Adrenal gland (tissue), 12 donors: ENCODE measurements around the gene DOCK11. TPM values are rescaled to one million over a fixed set of nuclear protein-coding genes. Genes with fewer than 3 reads are reported as not detected.

Source experiments
- DNase-seq, 7 donors: peaks; one replicate each; pipeline ENCODE4 v3.0.0-alpha.2; 2019 to 2020
- H3K27ac ChIP-seq, 5 donors: fragments of 200-600 bp; sonication (generic) in 4 of 5; 1 replicate in 3 of 5; 2 replicates in 2 of 5; pipeline versions ENCODE4 v1.5.1 to v1.8.0; 2016 to 2020; ENCODE audit warnings: mild to moderate bottlenecking in 1 of 5
- H3K27me3 ChIP-seq: fragments of 200-600 bp; 2 replicates; pipeline ENCODE4 v1.8.0; 2021
- H3K36me3 ChIP-seq, 2 donors: fragments of 200-600 bp; replicated peaks in 1 of 2; 1 replicate in 1 of 2; 2 replicates in 1 of 2; pipeline versions ENCODE4 v1.5.1 to v1.8.0; 2018 to 2022
- H3K4me1 ChIP-seq, 2 donors: fragments of 200-600 bp; replicated peaks in 1 of 2; 1 replicate in 1 of 2; 2 replicates in 1 of 2; pipeline versions ENCODE4 v1.5.1 to v1.8.0; 2018 to 2021
- H3K4me3 ChIP-seq, 4 donors: fragments of 200-600 bp; sonication (generic) in 3 of 4; one replicate each; pipeline ENCODE4 v1.5.1; 2016 to 2018
- H3K9me3 ChIP-seq, 3 donors: fragments of 200-600 bp; sonication (generic) in 1 of 3; replicated peaks in 1 of 3; 1 replicate in 2 of 3; 2 replicates in 1 of 3; pipeline versions ENCODE4 v1.5.1 to v1.8.0; 2016 to 2021
- CTCF ChIP-seq, 6 experiments: fragments of 450-650 bp in 4 of 6; fragments of 200-600 bp in 2 of 6; sonication (generic) in 1 of 6; IDR thresholded peaks; 1 replicate in 5 of 6; 2 replicates in 1 of 6; pipeline versions ENCODE4 v1.5.1 to v1.8.0; 2016 to 2021; ENCODE audit warnings: antibody characterized with exemption in 6 of 6, mild to moderate bottlenecking in 2 of 6, moderate library complexity in 1 of 6
- POLR2A ChIP-seq, 2 donors: fragments of 450-650 bp; IDR thresholded peaks; one replicate each; pipeline ENCODE4 v1.6.1; 2017; ENCODE audit warnings: antibody characterized with exemption in 2 of 2, mild to moderate bottlenecking in 2 of 2, moderate library complexity in 1 of 2
- WGBS, 4 donors: extraction: QIAGEN DNeasy Blood & Tissue Kit in 2 of 4; methylation state at CpG; one replicate each; pipeline versions ENCODE4 v1.1.5 to v1.1.7; 2013 to 2017; 5-methylcytosine and 5-hydroxymethylcytosine counted together
- intact Hi-C, 2 donors: fragments of 100-400 bp; cut with DNase I; formaldehyde crosslinking; loops; one replicate each; pipeline versions ENCODE4 v1.14.1 to v1.15.0; 2022 to 2023
- polyA plus RNA-seq, 3 donors: library from polyadenylated mRNA; stranded (reverse); fragments of 200-250 nt in 2 of 3; fragments of 350-450 nt in 1 of 3; fragmentation: Illumina TruSeq in 1 of 3; extraction: RNeasy Lipid Tissue Mini Kit (QIAGEN cat#74804) in 1 of 3; gene quantifications; one replicate each; pipeline ENCODE4 v1.2.3, GENCODE V29; 2013 to 2014
- total RNA-seq, 9 donors: library from RNA; depleted of rRNA in 4 of 9; stranded (reverse); fragments of >200 nt in 4 of 9; fragments of 120-200 nt in 1 of 9; fragmentation: NEBNext Ultra II Directional in 1 of 9; extraction: Animal tissue kit (Norgen Biotek cat#: 25700) in 1 of 9; gene quantifications; one replicate each; pipeline versions ENCODE4 v1.1.0 to v1.2.4, GENCODE V29; 2013 to 2023
- donor health status: healthy with polysubstance abuse.
- donor health status: Bipolar disorder and iron deficiency.
- donor health status: DM: yes; HTN: yes; CAD: no.
- donor health status: DM: no; HTN: no; CAD: no.
- donor health status: DM: no; HTN: no; CAD: no.
- donor health status: DM: yes; HTN: yes; CAD: no.

The DOCK11 gene
- total and polyA plus RNA-seq, 12 donors, result 4.8 to 28.1 (median 13.2) TPM

GRCh38 chrX:118569676-118570075 lies 74.1 kb downstream of the DOCK11 start:
- intact Hi-C loops, result no loop called here
- no peaks in the 10 kb centered on the region for H3K36me3 ChIP-seq
- 60 to 91% (median 73%) methylated on average over 3 of the region's 3 CpGs for WGBS, 4 donors
- peaks cover 8% of the 10 kb centered on the region for H3K27me3 ChIP-seq
- H3K27ac ChIP-seq, result no peak overlapping the region
- DNase-seq, result no peak
- no peaks in the 10 kb centered on the region for H3K9me3 ChIP-seq
- TF ChIP-seq POLR2A (IDR thresholded peaks at IDR 0.05), result no peak
- no peak for TF ChIP-seq CTCF (IDR thresholded peaks at IDR 0.05)
- H3K4me3 ChIP-seq, result no peak overlapping the region
- H3K4me1 ChIP-seq, result no peaks in the 10 kb centered on the region

GRCh38 chrX:118570209-118570608 lies 74.6 kb downstream of the DOCK11 start:
- no peak overlapping the region for H3K4me3 ChIP-seq
- no peaks in the 10 kb centered on the region for H3K9me3 ChIP-seq
- intact Hi-C loops, result no loop called here
- no peaks in the 10 kb centered on the region for H3K4me1 ChIP-seq
- WGBS, 4 donors, result 64 to 89% (median 77%) methylated on average over 2 of the region's 2 CpGs
- TF ChIP-seq POLR2A (IDR thresholded peaks at IDR 0.05) (no peak), CTCF (IDR thresholded peaks at IDR 0.05) (no peak)
- peaks cover 8% of the 10 kb centered on the region for H3K27me3 ChIP-seq
- H3K36me3 ChIP-seq, result no peaks in the 10 kb centered on the region
- DNase-seq, result no peak
- H3K27ac ChIP-seq, result no peak overlapping the region

GRCh38 chrX:118571836-118572235 lies 76.2 kb downstream of the DOCK11 start:
- H3K4me3 ChIP-seq, result no peak overlapping the region
- TF ChIP-seq POLR2A (IDR thresholded peaks at IDR 0.05), result no peak
- no peak for TF ChIP-seq CTCF (IDR thresholded peaks at IDR 0.05)
- no peaks in the 10 kb centered on the region for H3K4me1 ChIP-seq
- no peaks in the 10 kb centered on the region for H3K36me3 ChIP-seq
- no peak for DNase-seq
- H3K27ac ChIP-seq, result no peak overlapping the region
- no peaks in the 10 kb centered on the region for H3K9me3 ChIP-seq
- peaks cover 14% of the 10 kb centered on the region for H3K27me3 ChIP-seq
- intact Hi-C loops, result no loop called here
- 57 to 87% (median 79%) methylated on average over 3 of the region's 3 CpGs for WGBS, 4 donors

GRCh38 chrX:118574666-118575065 lies 79.1 kb downstream of the DOCK11 start:
- DNase-seq, result no peak
- intact Hi-C loops, result no loop called here

More at GRCh38 chrX:118574666-118575065, 79.1 kb downstream of the DOCK11 start:
- H3K4me1 ChIP-seq, result no peaks in the 10 kb centered on the region
- no peak overlapping the region for H3K4me3 ChIP-seq
- H3K36me3 ChIP-seq, result no peaks in the 10 kb centered on the region
- 83 to 88% (median 86%) methylated on average over 4 of the region's 4 CpGs for WGBS, 4 donors
- H3K27ac ChIP-seq, result no peak overlapping the region
- no peaks in the 10 kb centered on the region for H3K9me3 ChIP-seq
- TF ChIP-seq CTCF (IDR thresholded peaks at IDR 0.05), result no peak
- TF ChIP-seq POLR2A (IDR thresholded peaks at IDR 0.05), result no peak
- peaks cover 14% of the 10 kb centered on the region for H3K27me3 ChIP-seq
